ENCODE data around the gene ASB8. TPM values are rescaled to one million over a fixed set of nuclear protein-coding genes. Genes with fewer than 3 reads are reported as not detected.

Gene ASB8
- total RNA-seq, 2 experiments from 2014 or later: 20.9 to 27.2 TPM

DNA sequence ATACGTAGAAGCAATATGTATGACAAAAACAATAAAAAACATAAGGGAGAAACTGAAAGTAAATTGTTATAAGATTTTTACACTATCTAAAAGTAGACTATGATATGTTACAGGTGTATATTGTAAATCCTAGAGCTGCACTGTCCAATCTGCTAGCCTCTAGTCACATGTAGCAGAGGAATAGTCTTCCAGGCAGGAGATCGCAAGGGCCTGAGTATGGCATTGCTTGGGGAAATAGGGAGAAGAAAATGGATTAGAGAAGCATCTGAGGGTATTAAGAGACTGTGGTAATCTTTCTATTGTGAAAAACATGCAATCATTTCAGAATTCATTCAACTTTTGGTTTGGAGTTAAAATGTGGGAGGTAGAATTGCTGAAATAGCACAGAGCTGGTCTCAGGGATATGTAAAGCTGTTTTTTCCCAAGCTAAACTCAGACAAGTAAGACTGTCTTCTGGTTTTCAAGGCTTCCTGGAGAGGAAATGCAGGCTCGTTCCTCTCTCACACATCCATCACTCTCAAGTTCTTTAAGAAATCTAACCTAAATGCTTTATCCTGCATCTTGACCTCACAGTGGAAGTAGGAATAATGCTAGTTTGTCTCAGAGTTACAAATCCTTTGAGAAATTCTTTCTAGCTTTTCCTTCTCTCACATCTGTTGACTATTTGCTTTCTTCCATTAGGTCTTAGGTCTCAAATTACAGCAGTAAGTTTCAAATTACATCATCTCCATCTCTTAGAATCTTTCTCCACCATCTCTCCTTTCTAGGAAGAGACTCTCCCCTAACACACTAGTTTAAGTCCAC, 18.5 kb upstream of the ASB8 start:
- Mint-ChIP-seq H3K27me3 (peaks cover 8% of the 10 kb centered on the region), H3K27ac (no peak overlapping the region), H3K4me1 (ENCODE audit: low read depth) (peaks cover 9% of the 10 kb centered on the region), H3K36me3 (ENCODE audit: low read depth) (no peaks in the 10 kb centered on the region), H3K9me3 (no peaks in the 10 kb centered on the region), H3K4me3 (no peak overlapping the region)
- ChIA-PET CTCF (interaction anchor here (1.1 to 5.1 kb wide), 6 partner anchors 11 to 442 kb away, joined by 3 to 35 read pairs (median 4); no protein-coding TSS in a partner anchor), POLR2A (interaction anchor here (1.2 kb wide), 1 partner anchor 12 kb away, joined by 3 read pairs; no protein-coding TSS in a partner anchor)
- no peak for ATAC-seq
- intact Hi-C loops (cut with micrococcal nuclease): no loop called here
- TF ChIP-seq CTCF (IDR thresholded peaks at IDR 0.05): no peak
- no peak for DNase-seq

DNA sequence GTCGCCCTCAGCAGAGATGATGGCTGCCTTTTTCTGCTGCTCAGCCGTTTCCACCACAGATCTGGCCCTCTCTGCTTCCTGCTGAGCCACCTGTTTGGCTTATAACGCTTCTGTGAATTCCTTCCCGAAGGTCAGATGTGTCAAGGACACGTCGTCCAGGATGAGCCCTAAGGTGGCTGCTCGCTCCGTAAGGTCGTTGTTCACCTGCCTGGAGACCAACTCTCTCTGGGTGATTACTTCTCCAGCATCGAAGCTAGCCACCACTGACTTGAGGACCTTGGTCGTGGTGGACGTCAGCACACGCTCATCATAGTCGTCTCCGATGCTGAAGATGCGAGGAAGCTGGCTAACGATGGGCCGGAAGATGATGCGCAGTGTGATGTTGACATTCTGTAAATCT, 11.7 kb upstream of the ASB8 start:
- ATAC-seq (no peak), DNase-seq (no peak)
- Mint-ChIP-seq H3K4me1 (ENCODE audit: low read depth) (no peaks in the 10 kb centered on the region), H3K4me3 (no peak overlapping the region), H3K9me3 (no peaks in the 10 kb centered on the region), H3K36me3 (ENCODE audit: low read depth) (no peaks in the 10 kb centered on the region), H3K27me3 (peaks cover 8% of the 10 kb centered on the region), H3K27ac (no peak overlapping the region)
- intact Hi-C loops (cut with micrococcal nuclease): no loop called here
- ChIA-PET POLR2A (no interaction called here), CTCF (interaction anchor here (1.2 to 1.6 kb wide), 2 partner anchors 11 to 16 kb away, joined by 3 to 4 read pairs; no protein-coding TSS in a partner anchor)
- TF ChIP-seq CTCF (IDR thresholded peaks at IDR 0.05): no peak

- peak; percentile 94 for TF ChIP-seq CTCF (IDR thresholded peaks at IDR 0.05)
- Mint-ChIP-seq H3K27me3 (peaks cover 5% of the 10 kb centered on the region), H3K36me3 (ENCODE audit: low read depth) (no peaks in the 10 kb centered on the region), H3K9me3 (no peaks in the 10 kb centered on the region), H3K4me1 (ENCODE audit: low read depth) (peaks cover 5% of the 10 kb centered on the region), H3K4me3 (no peak overlapping the region), H3K27ac (no peak overlapping the region)
- POLR2A ChIA-PET: interaction anchor here (0.6 kb wide), 1 partner anchor 15 kb away, joined by 3 read pairs; no protein-coding TSS in a partner anchor
- DNase-seq: peak; percentile 33
- CTCF ChIA-PET: interaction anchor here (0.6 to 3.1 kb wide), 32 partner anchors 8 to 399 kb away, joined by 3 to 14 read pairs (median 4); partner anchors contain the start of genes ASB8, CCDC184, SENP1 and VDR
- ATAC-seq: peak; percentile 81
- intact Hi-C loops (cut with micrococcal nuclease): no loop called here
Observed at GRCh38 chr12:48165089-48165981, 8.0 kb upstream of the ASB8 start.

GRCh38 chr12:48164451-48164850, 7.1 kb upstream of the ASB8 start:
- H3K27me3 Mint-ChIP-seq: peaks cover 5% of the 10 kb centered on the region
- intact Hi-C loops (cut with micrococcal nuclease): no loop called here
- no peak for TF ChIP-seq CTCF (IDR thresholded peaks at IDR 0.05)
- H3K4me3 Mint-ChIP-seq: no peak overlapping the region
- ChIA-PET CTCF (interaction anchor here (0.6 to 3.1 kb wide), 23 partner anchors 9 to 398 kb away, joined by 3 to 14 read pairs (median 5); partner anchors contain the start of genes CCDC184, SENP1 and VDR), POLR2A (interaction anchor here (0.8 kb wide), 1 partner anchor 12 kb away, joined by 3 read pairs; no protein-coding TSS in a partner anchor)
- no peaks in the 10 kb centered on the region for H3K9me3 Mint-ChIP-seq
- H3K4me1 Mint-ChIP-seq (ENCODE audit: low read depth): peaks cover 5% of the 10 kb centered on the region
- H3K36me3 Mint-ChIP-seq (ENCODE audit: low read depth): no peaks in the 10 kb centered on the region
- ATAC-seq: no peak
- H3K27ac Mint-ChIP-seq: no peak overlapping the region
- DNase-seq: no peak

Measured in activated CD8-positive, alpha-beta T cell treated with anti-CD3 and anti-CD28 coated beads for 36 hours (primary cell).